Inflammatory macrophage (primary cell): ENCODE results near the gene UBR3.
"Not testable (repeated sequence)": the region's sequence is repeated elsewhere in the genome, so short reads cannot be mapped to it uniquely, and the experiment has no call there.

ENCODE experiments used
- DNase-seq, 2 donors: peaks; one replicate each; pipeline ENCODE4 v3.0.0-alpha.2; 2020 to 2022

Gene UBR3

DNA sequence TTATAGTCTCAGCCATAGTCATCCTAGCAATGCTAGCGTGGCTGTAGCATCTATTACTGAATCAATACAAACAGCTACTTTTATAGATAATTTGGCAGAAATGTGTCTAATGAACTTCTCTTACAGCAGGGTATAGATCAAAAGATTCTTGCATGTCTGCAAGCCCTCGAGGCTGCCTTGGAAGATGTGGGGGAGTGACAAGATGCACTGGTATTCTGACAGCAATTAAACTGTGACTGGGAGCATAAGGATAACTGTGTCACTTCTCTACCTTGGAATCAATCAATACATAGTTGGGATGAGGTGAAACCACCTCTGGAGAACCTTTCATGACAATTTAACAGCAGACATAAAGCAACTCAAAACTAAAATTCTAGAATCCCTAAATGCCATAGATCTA lies 291.4 kb downstream of the UBR3 start:
- DNase-seq = no peak

DNA sequence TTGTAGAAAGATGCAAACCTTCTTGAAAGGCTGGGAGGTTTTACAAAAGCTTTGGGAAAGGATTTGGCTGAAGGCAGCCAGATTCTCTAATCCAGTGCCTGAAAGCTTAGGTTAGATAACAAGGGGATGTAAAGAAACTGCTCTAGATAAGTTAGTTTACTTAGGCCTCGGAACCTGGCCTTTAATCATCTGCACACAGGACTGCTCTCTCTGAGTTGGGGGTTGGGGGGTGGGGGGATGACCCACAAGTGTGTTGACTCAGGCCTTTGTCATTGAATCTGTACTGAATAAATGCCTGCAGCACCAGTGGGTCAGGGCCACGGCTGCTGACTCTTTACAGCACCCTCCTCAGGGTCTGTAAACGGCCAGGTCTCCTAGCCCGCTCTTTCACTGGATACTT lies 292.1 kb downstream of the UBR3 start:
- not testable (repeated sequence) for DNase-seq

DNA sequence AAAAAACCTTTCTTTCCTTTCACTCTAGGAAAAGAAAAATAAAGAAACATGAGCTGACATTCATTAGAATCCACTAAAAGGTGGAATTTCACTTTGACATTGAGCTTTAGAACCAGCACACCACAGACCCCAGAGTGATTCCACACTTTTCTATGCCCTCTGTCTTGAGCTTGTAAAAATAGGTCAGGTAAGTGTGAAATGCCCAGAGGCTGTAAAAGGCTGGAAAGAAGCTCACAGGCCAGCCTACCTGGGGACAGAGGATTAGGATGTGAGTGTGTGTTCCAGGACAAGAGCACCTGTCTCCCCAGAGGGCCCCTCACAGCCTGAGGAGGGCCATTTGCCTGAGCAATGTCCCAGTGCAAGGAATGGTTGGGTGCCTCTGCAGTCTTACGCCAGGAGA lies 294.4 kb downstream of the UBR3 start:
- DNase-seq = no peak

DNA sequence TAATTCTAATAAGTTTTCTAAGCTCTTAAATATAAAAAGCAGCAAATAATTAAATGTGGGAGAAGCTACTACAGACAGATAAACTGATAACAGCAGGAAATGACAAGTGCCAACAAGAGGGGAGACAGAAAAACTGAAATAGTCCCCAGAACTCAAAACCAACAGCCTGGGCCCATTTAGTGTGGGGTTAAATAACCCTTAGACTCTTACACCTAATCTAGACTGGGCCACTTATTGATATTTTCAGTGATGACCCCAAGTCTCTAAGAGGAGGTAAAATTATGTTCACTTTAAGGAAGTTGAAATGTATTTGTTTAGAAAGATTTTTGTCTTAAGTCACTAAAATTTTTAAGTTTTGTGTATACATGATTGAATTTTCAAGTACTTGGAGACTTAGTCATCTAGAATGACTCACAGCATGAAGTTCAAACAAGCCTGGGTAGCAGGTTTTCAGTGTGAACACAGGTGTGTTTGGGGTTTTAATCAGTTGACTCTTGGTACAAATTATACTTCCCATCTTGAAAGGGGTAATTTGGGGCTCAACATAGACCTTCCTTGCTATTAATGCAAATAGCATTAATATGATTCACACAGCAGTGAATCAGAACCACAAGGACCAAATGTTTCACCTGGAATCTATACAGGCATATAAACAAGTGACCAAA lies 295.8 kb downstream of the UBR3 start:
- DNase-seq = no peak

DNA sequence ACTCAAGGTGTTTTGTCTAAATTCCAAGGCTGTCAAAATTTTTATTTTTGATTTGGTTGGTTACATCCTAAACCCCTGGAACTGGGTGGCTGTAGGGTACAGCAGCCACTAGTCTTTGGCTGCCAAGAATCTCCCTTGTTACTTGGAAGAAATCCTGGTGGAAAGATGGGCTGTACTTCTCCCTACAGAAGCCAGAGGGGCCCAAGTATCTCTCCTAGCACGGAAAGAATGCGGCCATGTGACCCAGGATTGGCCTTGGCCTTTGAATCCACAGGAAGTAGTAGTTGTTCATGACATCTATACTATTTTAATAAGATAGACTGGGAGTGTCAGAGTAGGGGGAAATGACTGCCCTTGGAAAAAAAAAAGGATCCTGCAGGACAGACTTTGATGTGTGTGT lies 296.3 kb downstream of the UBR3 start:
- DNase-seq = no peak

DNA sequence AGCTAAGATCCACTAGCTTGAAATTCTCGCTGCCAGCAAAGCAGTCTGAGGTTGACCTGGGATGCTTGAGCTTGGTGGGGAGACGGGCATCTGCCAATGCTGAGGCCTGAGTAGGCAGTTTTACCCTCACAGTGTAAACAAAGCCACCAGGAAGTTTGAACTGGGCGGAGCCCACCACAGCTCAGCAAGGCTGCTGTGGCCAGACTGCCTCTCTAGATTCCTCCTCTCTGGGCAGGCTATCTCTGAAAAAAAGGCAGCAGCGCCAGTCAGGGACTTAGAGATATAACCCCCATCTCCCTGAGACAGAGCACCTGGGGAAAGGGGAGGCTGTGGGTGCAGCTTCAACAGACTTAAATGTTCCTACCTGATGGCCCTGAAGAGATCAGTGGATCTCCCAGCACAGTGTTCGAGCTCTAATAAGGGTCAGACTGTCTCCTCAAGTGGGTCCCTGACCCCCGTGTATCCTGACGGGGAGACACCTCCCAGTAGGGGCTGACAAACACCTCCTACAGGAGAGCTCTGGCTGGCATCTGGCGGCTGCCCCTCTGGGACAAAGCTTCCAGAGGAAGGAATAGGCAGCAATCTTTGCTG lies 299.0 kb downstream of the UBR3 start:
- not testable (repeated sequence) for DNase-seq
